Amniotic epithelial cell (primary cell): ENCODE data around the gene ABTB1.
"Not testable (repeated sequence)": the region's sequence is repeated elsewhere in the genome, so short reads cannot be mapped to it uniquely, and the experiment has no call there.

Source experiments
- DNase-seq: peaks from one replicate; pipeline ENCODE4 v3.0.0-alpha.2; 2010; ENCODE audit warnings: low read depth

ABTB1 gene

DNA sequence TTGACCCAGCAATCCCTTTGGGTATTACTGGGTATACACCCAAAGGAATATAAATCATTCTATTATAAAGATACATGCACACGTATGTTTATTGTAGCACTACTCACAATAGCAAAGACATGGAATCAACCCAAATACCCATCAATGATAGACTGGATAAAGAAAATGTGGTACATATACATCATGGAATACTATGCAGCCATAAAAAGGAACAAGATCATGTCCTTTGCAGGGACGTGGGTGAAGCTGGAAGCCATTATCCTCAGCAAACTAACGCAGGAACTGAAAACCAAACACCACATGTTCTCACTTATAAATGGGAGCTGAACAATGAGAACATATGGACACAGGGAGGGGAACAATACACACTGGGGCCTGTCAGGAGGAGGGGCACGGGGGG is 32.1 kb downstream of the ABTB1 start:
- DNase-seq, result not testable (repeated sequence)

DNA sequence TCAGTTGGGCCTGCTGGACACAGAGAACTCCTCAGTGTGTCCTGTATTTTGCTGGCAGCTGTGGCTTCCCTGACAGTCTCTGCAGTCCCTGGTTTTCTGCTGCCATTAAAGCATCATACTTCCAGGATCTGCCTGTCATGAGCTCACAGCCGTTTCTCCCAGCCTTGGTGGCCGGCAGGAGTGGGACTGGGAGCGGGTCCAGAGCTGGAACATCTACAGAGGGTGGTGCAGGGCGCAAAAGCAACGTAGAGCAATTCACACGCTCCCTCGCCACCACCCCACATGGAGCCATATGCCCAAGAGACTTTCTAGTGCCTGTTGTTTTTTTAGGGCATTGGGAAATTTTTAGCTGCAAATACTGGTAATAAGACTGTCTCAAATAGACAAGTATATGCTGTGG is 33.6 kb downstream of the ABTB1 start:
- no peak for DNase-seq

DNA sequence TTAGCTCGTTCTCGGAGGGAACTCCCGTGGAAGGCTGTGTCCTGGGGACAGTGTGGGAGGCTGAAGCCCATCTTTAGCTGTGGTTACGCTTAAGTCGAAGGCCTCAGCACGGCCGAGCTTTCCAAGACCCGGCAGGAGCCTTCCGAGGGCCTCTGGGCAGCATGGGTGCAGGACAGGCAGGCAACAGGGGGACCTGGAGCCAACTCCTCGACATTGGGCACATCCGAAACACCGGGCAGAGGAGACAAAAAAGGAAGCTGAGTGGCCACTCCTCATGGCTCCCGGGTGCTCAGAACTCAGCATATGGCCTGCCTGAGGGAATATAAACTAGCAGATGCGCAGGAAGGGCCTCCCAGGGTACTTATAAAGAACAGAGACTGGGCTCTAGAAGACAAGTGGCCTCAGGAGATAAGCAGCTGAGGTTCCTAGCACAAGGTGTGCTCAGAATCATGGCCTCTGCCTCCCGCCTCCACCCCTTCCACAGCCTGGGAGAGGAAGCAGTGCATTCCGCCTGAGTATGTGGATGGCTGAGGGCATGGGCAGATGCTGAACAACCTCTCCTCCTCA is 34.1 kb downstream of the ABTB1 start:
- no peak for DNase-seq

DNA sequence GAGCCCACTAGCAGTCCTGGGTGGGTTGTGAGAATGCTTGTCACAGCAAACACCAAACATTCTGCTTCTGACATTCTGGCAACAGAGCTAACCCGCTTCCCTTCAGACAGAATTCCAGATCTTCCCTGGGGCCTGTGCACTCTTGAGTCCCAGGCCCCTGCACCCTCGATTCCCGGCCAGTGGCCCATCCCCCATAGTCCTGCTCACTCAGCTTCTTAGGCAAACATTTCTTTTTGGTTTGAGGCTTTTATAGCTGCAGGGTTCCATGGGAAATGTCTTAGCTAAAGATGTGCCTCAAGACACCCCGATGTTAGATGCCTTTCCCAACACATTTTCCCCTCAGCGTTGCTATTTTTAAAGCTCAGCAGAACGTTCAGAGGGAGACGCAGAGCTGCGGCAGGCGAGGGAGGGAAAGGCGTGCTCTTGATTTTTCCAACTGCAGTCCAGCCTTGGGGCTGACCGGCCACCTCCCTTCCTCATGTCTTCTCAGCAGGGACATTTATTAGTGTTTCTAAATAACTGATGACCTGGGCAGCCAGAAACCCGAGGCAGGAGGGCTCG is 35.2 kb downstream of the ABTB1 start:
- no peak for DNase-seq

DNA sequence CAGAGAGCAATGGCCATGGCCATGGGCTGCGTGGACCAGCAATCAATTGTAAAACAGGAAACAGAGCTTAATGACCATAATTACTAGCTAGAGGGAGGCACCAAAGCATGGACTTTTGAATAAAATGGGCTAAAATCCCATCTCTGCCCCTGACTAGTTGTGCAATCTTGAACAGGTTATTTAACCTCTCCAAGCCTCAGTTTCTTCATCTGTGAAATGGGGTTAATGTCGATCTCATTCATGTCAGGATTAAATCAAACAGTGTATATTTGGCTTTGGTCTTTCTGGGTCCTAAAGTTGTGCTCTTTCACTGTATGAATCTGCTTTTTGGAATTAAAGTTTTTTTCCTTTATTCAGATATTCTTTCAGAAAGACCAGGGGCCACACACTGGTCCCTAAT is 36.1 kb downstream of the ABTB1 start:
- no peak for DNase-seq

DNA sequence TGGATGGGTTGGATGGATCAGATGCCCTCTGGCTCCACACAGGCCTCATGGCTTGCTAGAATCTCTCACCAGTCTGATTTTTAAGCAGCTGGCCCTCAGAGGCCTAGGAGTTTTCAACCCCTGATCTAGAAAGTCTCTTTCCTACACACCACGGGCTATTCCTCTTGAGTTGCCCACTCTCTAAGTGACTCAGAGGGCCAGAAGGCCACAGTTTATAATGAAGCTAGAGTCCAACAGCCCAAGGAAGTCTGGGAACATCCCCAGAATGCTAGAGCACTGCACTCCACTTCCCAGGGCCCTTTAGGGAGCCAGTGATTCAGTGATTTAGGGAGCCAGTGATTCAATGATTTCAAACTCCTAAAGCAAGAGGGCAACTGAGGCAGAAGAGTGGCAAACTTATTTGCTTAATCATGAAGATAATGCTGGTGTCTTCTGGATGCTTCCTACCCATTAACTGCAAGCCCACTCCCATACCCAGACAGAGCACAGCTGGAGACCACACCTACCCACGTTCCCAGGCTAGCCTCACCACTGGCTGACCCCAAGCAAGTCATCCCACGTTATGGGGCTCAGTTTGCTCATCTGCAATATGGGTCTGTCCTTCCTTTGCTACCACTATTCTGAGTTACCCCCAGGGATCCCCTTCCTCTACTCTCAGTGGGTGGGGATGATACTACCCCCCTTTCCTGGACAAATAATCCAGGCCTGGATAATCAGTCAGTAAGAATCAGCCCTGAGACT is 36.7 kb downstream of the ABTB1 start:
- no peak for DNase-seq

DNA sequence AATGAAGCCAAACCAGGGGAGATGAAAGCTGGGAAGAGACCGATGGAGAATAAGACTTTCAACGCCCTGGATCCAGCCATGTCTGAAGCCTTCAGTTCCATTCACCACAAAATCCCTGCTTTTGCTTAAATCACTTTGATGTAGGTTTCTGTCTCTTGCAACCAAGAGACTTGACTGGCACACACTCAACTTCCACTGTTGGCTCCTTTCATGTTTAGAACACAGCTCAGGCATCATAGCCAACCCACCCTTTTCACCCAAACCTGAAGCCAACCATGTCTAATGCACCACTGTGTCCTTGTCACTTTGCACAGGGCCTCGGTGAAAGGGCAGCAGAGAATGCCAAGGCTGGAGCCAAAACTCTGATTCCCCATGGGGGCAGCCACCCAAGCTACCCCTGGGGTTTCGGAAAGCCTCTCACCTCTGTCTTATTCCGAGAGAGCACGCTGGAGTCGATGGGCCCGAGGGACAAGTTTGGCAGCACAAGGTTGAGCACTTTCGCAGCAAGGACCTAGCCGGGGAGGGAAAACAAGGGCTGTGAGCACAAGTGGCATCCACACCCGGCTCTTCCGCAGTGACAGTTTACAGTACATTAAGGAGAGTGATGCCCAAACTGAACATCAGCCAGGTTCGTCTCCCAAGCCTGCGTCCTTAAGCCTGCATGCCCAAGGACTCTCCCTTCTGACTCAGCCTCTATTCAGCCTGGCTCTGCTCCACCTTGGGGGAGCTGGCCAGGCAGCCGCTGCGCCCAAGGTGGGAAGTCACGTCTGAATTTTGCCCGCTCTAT is 37.6 kb downstream of the ABTB1 start:
- DNase-seq, result no peak

DNA sequence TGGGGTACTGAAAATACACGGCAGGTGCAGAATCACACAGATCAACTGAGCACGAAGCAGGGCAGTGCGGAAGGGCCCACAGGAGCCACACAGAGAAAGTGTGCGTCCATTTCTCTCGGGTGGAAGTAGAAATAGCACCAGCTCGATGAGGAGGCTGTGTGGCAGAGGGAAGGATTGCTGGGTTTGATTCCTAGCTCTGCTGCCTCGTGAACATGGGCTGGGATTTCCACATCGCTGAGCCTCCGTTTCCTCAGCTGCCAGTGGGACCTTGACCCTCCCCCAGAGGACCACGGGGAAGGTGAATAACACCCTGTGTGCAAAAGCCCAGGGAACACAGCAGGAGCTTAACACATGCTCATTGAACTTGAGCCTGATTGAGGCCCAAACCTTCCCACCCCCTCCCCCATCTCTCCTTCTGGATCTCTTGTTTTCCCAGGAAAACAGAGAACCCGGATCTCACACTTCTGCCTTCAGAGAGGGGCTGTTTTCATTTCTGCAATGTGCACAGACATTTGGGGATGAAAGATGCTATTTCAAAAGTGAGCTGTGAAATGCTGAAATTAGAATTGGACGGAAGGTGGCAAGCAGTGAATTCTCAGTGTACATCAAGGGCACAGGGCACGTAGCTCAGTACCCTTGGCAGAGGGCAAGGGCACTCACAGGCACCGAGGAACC is 38.4 kb downstream of the ABTB1 start:
- no peak for DNase-seq

DNA sequence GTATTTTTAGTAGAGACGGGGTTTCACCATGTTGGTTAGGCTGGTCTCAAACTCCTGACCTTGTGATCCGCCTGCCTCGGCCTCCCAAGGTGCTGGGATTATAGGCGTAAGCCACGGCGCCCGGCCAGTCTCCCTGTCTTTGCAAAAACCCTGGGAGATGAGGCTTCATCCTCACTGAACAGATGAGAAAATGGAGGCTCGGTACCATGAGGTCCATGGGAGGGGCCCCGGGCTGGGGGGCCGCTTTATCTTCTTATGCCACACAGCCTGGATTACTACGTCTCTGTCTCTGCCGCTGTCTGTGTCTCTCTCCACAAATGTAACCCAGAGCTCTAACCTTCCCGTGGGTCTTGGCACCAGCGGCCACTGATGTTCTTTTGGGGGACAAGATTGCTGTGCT is 39.1 kb downstream of the ABTB1 start:
- DNase-seq, result no peak

DNA sequence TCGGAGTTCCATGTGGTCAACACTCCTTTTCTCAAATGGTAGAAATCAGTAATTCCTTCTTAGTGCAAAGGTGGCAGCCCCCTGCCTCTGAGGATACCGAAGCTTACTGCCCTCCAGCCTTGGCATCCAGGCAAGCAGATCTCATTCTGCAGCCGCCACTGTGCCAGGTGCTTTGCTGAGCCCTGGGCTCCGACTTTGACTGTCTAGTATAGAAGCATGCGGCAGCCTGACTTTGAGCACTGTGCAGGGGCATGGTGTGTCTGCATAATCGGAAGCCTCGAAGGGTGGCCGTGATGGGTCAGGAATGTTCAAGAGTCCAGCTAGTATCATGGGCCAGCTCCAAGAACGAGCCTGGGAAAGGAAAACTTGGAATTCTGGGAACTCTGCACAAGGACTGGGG is 39.7 kb downstream of the ABTB1 start:
- no peak for DNase-seq

DNA sequence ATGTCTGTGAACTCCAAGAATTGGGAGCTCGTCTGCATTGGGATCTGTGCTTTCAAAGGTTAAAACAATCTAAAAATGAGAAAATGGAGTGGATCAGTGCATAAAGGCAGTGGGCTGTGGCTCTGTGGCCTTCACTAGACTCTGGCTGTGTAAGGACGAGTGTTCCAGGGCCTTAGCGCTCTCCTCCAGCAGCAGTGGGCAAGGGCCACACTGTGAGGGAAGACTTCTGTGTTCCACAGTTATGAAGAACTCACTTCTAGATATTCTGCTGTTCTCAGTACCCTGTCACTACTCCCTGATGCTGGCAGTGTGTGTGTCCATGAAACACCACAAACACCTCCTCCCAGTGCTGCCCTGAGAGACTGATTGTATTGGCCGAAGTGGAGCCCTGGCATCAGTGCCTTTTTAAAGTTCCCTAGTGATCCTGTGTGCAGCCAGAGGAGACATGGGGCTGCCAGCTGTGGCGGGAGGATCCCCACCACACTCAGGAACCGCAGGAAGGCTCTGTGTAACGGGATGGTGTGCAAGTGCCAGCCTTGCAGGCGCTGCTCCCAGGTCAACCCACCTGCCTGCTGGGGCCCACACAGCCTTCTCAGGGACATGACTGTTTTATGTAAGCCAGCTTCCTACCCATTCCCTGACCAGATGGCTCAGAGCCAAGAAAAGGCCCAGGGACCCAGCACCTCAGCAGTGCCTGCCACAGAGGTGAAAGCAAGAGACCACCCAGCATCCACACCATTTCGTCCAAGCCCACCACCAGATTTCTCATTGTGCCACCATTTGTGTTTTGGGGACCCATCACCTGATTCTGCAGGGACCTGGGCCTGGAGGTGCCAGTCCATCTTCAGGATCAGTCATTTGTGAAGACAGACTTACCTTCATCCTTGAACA is 40.4 kb downstream of the ABTB1 start:
- no peak for DNase-seq

DNA sequence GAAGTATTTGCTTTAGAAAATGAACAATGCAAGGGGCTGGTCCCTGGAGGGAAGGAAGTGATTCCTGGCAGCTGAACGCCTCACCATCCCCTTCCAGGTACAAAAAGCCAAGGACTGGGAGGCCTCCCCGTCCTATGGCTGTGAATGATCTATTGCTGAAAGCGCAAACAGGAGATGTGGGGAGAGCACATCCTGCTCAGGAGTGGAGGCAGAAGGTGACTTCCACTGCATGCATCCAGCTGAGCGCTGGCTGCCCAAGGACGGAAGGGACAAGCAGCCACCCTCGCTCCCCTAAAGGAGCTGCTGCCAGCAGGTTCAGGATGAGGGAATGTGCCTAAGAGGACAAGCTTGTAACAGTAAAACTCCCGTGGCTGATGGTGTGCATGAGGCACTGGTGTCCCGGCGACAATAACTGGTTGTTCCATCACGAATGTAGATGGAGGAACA is 41.4 kb downstream of the ABTB1 start:
- DNase-seq, result no peak

DNA sequence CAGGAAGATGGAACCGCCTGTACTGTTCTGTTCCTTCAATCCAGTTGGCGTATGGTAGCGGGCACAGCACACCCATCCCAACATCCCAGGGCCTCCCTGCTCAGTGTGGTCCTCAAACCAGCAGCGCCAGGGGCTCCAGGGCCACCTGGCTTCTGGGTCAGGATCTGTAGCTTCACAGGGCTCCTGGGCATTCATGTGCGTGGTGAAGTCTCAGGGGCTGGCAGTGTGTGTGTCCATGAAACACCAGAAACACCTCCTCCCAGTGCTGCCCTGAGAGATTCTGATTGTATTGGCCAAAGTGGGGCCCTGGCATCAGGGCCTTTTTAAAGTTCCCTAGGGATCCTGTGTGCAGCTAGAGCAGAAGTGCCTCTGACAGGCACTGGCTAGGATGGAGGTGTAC is 42.1 kb downstream of the ABTB1 start:
- DNase-seq, result no peak

DNA sequence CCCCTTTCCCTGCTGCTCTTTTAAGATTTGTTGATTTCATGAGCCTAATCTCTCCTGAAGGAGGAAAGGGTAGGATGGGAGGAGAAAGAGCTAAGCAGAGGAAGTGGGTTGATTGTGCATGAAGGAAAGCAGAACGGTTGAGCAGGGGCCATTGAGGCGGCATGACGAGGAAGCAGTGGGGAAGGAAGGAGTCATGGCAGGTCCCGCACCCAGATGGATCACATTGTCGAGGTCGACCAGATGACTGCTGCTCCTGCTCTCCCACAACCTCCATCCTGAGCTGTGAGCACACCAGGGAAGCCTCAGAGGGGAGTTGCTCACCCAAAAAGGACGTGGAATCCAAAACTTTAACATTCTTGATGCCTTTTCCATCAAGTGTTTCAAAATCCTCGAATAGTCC is 42.8 kb downstream of the ABTB1 start:
- no peak for DNase-seq

DNA sequence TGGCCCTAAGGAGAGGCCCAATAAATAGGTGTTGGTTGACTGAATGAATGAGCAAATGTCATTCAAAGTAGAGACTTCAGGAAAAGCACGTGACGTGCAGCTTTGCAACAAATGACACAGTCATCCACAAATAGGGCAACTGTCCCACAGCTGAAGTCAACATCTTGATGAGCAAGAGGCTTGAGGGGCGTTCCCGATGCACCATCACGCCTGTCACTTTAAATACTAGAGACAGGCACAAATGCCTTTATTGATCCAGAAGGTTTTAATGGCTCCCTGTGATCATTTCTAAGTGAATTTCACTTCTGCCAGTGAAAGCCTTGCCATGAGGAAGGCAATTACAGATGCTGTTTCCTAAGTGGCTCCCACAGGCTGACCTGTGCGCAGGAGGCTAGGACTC is 43.6 kb downstream of the ABTB1 start:
- no peak for DNase-seq

DNA sequence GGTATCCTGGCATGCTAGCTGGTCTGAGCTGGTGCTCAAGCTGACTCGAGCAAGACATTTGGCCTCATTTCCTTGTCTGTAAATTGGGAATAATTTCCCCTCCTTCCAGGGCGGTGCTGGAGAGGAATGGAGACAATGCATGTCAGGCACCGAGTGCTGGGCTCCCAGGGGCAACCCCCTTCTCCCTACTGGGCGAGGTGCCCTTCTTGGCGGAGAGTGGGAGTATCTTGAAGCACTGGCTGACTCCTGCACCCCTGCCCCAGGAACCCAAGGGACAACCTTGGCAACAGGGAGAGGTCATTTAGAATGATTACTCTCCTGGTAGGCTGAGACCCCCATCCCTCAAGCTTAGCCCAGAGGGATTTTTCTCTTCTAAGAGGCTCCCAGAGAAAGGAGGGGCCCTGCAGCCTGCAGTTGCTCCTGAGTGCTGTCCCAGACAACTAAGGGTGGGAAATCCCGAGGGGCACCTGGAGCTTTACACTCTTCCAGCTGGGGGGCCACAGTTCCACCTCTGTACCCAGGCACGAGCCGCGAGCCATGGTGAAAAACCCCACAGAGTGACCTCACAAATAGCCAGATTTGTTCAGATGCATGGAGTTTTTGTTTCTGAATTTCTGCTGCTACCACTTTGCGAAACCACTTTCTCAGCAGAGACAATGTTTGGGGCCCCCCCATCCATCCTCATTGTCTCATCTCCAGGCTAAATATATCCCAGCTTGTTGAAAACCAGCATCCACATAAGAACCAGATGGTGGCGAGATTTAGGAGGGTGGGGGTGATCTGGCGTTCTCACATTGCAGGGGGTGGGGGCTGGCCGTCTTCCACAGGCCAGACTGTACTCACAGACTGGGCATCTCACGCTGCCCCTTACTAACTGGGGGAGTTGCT is 44.8 kb downstream of the ABTB1 start:
- DNase-seq, result no peak

DNA sequence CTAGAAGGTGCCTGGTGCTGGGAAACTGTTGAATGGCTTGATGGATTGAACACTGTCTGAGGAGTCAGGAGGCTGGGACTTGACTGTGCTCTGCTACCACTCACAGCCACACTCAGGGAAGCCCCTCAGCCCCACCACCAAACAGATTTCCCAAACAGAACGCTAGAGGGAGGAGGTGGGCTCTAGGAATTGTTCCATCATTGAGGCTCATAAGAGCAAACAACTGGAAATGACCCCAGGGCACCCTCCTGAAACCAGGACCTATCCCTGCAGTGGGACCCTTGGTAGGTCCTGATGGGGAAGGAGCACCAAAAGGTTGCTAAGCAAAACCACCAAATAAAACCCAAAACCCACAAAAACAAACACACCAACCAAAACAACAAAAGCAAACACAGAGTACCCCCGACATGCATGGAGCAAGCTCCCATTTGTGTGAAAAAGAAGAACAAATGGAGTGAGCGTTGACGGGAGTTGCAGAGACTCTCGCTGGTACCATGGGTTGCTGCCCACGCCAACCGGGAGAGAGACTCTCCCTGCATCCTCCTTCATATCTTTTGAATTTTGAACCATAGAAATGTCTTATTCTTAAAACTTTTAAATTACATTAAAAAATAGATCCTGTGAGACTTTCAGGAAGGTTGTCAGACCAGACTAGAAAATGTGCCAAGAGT is 45.6 kb downstream of the ABTB1 start:
- DNase-seq, result no peak

DNA sequence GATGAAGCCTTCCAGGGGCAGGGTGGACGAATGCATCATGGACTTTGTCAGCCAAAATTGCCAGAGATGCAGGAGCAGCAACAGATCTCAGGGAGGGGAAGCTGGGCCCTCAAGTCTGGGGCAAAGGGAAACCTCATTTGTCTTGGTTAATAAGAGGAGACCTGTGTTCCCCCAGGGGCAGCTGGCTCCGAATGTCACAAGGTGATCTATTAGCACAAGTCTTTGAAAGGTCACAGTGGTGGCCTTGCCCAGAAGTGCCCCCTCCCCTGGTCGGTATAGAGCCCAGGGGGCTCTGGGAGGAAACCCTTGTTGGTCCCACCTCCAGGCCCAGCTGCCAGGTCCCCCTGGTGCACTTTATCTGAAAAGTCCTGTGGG is 46.2 kb downstream of the ABTB1 start:
- no peak for DNase-seq

DNA sequence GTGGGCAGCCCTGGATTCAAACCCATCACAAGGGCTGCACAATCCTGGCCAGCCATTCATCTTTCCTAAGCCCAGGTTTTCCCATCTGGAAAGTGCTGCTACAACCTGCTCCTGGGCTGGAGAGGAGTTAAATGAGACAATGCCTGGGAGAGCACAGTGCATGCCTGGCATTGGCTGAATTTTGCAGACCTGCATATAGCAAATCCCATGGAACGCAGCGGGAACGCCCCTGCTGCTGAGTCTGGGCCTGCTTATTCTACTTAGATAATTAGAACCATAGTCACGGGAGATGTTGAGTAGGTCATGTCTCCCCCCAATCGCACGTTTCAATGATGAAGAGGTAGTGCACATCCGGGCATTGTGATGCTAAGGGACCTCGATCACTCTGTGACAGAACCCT is 46.6 kb downstream of the ABTB1 start:
- DNase-seq, result no peak
